Activated CD4-positive, CD25-positive, alpha-beta regulatory T cell treated with anti-CD3 and anti-CD28 coated beads, Interleukin-2, amount 50 U/mL, for 72 hours (primary cell): Measurements from ENCODE around the gene PCED1B.
"Not testable (repeated sequence)": the region's sequence is repeated elsewhere in the genome, so short reads cannot be mapped to it uniquely, and the experiment has no call there.

Source experiments
- DNase-seq: peaks from one replicate; pipeline ENCODE4 v3.0.0; 2021

Gene PCED1B

GRCh38 chr12:47095446-47096236 is 16.2 kb downstream of the PCED1B start:
- no peak for DNase-seq

- DNase-seq: no peak
Observed at GRCh38 chr12:47097276-47097896, 18.0 kb downstream of the PCED1B start.

GRCh38 chr12:47098099-47098498 is 18.7 kb downstream of the PCED1B start:
- DNase-seq: no peak

GRCh38 chr12:47099610-47100009 is 20.2 kb downstream of the PCED1B start:
- DNase-seq: no peak

GRCh38 chr12:47100160-47100559 is 20.7 kb downstream of the PCED1B start:
- no peak for DNase-seq

GRCh38 chr12:47102406-47102805 is 23.0 kb downstream of the PCED1B start:
- no peak for DNase-seq

- DNase-seq: no peak
Observed at GRCh38 chr12:47102845-47103651, 23.6 kb downstream of the PCED1B start.

- DNase-seq: no peak
Observed at GRCh38 chr12:47105914-47106674, 26.7 kb downstream of the PCED1B start.

- DNase-seq: no peak
Observed at GRCh38 chr12:47107446-47107845, 28.0 kb downstream of the PCED1B start.

GRCh38 chr12:47107926-47108325 is 28.5 kb downstream of the PCED1B start:
- no peak for DNase-seq

GRCh38 chr12:47110011-47110541 is 30.7 kb downstream of the PCED1B start:
- no peak for DNase-seq

- DNase-seq: no peak
Observed at GRCh38 chr12:47110718-47111391, 31.4 kb downstream of the PCED1B start.

- no peak for DNase-seq
Observed at GRCh38 chr12:47111392-47111778, 32.0 kb downstream of the PCED1B start.

- DNase-seq: no peak
Observed at GRCh38 chr12:47111854-47112253, 32.4 kb downstream of the PCED1B start.

- DNase-seq: no peak
Observed at GRCh38 chr12:47112679-47113078, 33.3 kb downstream of the PCED1B start.

- no peak for DNase-seq
Observed at GRCh38 chr12:47114481-47114892, 35.1 kb downstream of the PCED1B start.

GRCh38 chr12:47117305-47117704 is 37.9 kb downstream of the PCED1B start:
- not testable (repeated sequence) for DNase-seq

GRCh38 chr12:47120736-47121135 is 41.3 kb downstream of the PCED1B start:
- DNase-seq: no peak

GRCh38 chr12:47121146-47121545 is 41.7 kb downstream of the PCED1B start:
- no peak for DNase-seq

GRCh38 chr12:47122602-47123001 is 43.2 kb downstream of the PCED1B start:
- DNase-seq: no peak

GRCh38 chr12:47123730-47124129 is 44.3 kb downstream of the PCED1B start:
- no peak for DNase-seq

- no peak for DNase-seq
Observed at GRCh38 chr12:47124451-47124850, 45.0 kb downstream of the PCED1B start.
